ENCODE data around the gene LRRC74A. TPM values are rescaled to one million over a fixed set of nuclear protein-coding genes. Genes with fewer than 3 reads are reported as not detected.
"Not testable (repeated sequence)": the region's sequence is repeated elsewhere in the genome, so short reads cannot be mapped to it uniquely, and the experiment has no call there.

Gene LRRC74A
- total RNA-seq, 2 experiments from 2014 or later, result not detected

DNA sequence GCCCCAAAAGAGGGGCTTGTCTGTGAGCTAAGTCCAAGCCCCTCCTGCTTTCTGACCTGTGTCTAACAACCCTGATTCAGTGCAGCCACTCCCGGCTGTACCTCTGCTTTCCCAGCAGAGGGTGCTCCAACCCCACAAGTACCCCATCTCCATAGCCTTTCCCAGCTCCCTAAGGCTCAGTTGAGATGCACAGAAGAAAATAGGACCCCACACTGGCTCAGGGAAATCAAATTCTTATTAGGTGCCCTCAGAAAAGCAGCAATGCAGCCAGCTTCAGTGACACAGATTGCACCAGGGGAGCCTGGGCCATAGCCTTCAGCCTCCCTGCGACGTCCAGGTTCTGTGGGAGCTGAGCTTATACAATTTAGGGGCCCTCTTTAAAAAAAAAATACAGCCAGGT is 49.9 kb downstream of the LRRC74A start:
- ChIA-PET POLR2A (no interaction called here), CTCF (interaction anchor here (1.0 to 11.9 kb wide), 23 partner anchors 8 to 439 kb away, joined by 3 to 211 read pairs (median 4); no protein-coding TSS in a partner anchor)

DNA sequence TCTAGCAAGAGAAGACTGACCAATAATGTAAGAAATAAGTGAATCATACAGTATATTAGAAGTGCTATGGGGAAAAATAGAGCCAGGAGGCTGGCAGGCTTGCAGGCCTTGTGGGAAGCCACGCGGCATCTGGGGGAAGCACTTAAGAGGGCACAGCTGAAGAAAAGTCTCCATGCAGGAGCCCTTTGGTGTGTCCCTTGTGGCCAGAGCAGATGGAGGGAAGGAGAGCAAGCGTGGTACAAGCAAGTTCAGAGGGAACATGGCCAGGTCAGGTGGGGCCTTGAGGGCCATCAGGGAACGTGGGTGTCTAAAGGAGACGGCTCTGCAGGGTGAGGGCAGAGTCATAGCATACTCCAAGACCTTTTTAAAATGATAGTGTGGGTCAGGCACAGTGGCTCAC is 51.7 kb downstream of the LRRC74A start:
- ChIA-PET POLR2A (no interaction called here), CTCF (interaction anchor here (0.7 to 6.1 kb wide), 3 partner anchors 176 to 273 kb away, joined by 3 to 41 read pairs (median 3); no protein-coding TSS in a partner anchor)

DNA sequence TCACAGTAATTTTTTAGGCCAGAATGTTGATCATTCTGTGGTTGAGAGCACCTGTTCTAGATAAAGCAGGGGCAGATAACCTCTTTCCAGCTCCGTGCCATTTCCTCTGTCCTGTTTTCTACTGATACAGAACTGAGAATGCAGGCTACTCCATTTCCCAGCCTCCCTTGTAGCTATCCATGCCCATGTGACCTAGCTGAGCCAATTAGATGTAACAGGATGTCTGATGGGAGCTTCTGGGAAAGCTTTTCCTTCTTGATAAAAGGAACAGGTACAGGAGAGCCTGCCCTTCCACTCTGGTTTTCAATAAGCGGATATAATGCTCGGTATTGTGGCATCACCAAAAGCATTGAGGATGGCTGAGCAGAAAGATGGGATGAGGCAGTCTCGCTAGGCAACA is 54.2 kb downstream of the LRRC74A start:
- ChIA-PET CTCF (interaction anchor here (2.0 kb wide), 1 partner anchor 33 kb away, joined by 6 read pairs; no protein-coding TSS in a partner anchor), POLR2A (no interaction called here)

GRCh38 chr14:76881348-76881747 is 55.1 kb downstream of the LRRC74A start:
- POLR2A ChIA-PET, result no interaction called here

GRCh38 chr14:76882651-76883050 is 56.4 kb downstream of the LRRC74A start:
- ChIA-PET POLR2A (no interaction called here), CTCF (no interaction called here)

More at GRCh38 chr14:76881348-76881747, 55.1 kb downstream of the LRRC74A start:
- CTCF ChIA-PET, result interaction anchor here (2.0 kb wide), 1 partner anchor 32 kb away, joined by 6 read pairs; no protein-coding TSS in a partner anchor

- ChIA-PET CTCF (interaction anchor here (1.3 to 1.8 kb wide), 2 partner anchors 7 to 10 kb away, joined by 4 read pairs; no protein-coding TSS in a partner anchor), POLR2A (no interaction called here)
Measured at GRCh38 chr14:76883447-76883846, 57.2 kb downstream of the LRRC74A start.

- CTCF ChIA-PET, result interaction anchor here (1.3 to 1.8 kb wide), 2 partner anchors 8 to 11 kb away, joined by 4 read pairs; no protein-coding TSS in a partner anchor
- POLR2A ChIA-PET, result no interaction called here
Measured at GRCh38 chr14:76884394-76884793, 58.2 kb downstream of the LRRC74A start.

DNA sequence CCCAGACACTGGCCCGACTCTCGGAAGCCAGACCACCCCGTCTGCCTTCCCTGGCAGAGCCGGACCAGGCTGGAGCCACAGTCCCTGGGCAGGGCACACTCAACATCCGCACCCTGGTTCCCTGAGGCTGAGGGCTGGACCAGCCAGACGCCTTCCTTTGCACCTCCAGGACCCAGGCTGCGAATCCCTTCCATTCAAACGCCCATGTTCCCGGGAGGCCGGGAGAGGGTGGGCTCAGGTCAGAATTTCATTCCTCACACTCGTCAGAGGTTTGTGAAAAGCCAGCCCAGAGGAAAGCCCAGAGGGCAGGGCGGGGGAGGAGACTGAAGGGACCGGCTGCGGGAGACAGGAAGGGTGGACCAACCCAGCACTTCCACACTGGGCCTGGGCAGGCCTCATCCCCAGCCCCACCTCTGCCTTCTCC is 58.7 kb downstream of the LRRC74A start:
- ChIA-PET CTCF (interaction anchor here (1.8 kb wide), 1 partner anchor 9 kb away, joined by 4 read pairs; no protein-coding TSS in a partner anchor), POLR2A (no interaction called here)

- ChIA-PET POLR2A (no interaction called here), CTCF (interaction anchor here (0.9 to 1.9 kb wide), 3 partner anchors 13 to 181 kb away, joined by 3 to 7 read pairs (median 4); no protein-coding TSS in a partner anchor)
Measured at GRCh38 chr14:76887191-76887590, 61.0 kb downstream of the LRRC74A start.

- ChIA-PET CTCF (no interaction called here), POLR2A (no interaction called here)
Measured at GRCh38 chr14:76891391-76891790, 65.2 kb downstream of the LRRC74A start.

GRCh38 chr14:76894308-76894707 is 68.1 kb downstream of the LRRC74A start:
- CTCF ChIA-PET, result interaction anchor here (0.6 kb wide), 1 partner anchor 52 kb away, joined by 3 read pairs; no protein-coding TSS in a partner anchor
- POLR2A ChIA-PET, result no interaction called here

- CTCF ChIA-PET, POLR2A ChIA-PET: not testable (repeated sequence)
Measured at GRCh38 chr14:76898006-76898405, 71.8 kb downstream of the LRRC74A start.

- POLR2A ChIA-PET, result no interaction called here
Measured at GRCh38 chr14:76900682-76901081, 74.5 kb downstream of the LRRC74A start.

GRCh38 chr14:76901171-76902055 is 75.2 kb downstream of the LRRC74A start:
- POLR2A ChIA-PET, result no interaction called here
- CTCF ChIA-PET, result interaction anchor here (1.3 kb wide), 1 partner anchor 29 kb away, joined by 4 read pairs; no protein-coding TSS in a partner anchor

More at GRCh38 chr14:76900682-76901081, 74.5 kb downstream of the LRRC74A start:
- CTCF ChIA-PET, result interaction anchor here (1.1 to 1.3 kb wide), 2 partner anchors 28 to 170 kb away, joined by 3 to 4 read pairs; no protein-coding TSS in a partner anchor

DNA sequence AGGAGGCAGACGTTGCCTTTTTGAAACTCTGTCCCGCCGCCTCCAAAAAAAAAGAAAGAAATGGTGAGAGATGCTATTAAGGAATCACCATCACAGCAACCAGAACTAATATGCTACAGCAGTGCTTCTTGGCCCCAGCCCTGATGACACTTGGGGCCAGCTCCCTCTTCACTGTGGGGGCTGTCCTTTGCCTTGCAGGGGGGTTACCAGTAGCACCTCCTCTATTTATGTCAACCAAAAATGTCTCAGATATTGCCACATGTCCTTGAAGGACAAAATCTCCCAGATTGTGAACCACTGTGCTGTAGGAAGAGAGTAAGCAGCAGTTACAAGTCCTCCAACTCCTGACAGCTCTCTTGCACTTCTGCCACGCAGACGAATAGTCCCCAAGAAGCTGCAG is 76.4 kb downstream of the LRRC74A start:
- POLR2A ChIA-PET, result no interaction called here
- CTCF ChIA-PET, result no interaction called here

GRCh38 chr14:76904100-76904739 is 78.0 kb downstream of the LRRC74A start:
- ChIA-PET POLR2A (interaction anchor here (0.6 kb wide), 1 partner anchor 146 kb away, joined by 3 read pairs; no protein-coding TSS in a partner anchor), CTCF (interaction anchor here (1.1 to 1.6 kb wide), 4 partner anchors 9 to 166 kb away, joined by 4 to 11 read pairs (median 7); no protein-coding TSS in a partner anchor)

GRCh38 chr14:76904740-76905569 is 78.7 kb downstream of the LRRC74A start:
- POLR2A ChIA-PET, result interaction anchor here (0.6 to 0.7 kb wide), 2 partner anchors 25 to 145 kb away, joined by 3 to 9 read pairs; no protein-coding TSS in a partner anchor
- CTCF ChIA-PET, result interaction anchor here (0.7 to 1.6 kb wide), 6 partner anchors 8 to 166 kb away, joined by 3 to 11 read pairs (median 4); no protein-coding TSS in a partner anchor

DNA sequence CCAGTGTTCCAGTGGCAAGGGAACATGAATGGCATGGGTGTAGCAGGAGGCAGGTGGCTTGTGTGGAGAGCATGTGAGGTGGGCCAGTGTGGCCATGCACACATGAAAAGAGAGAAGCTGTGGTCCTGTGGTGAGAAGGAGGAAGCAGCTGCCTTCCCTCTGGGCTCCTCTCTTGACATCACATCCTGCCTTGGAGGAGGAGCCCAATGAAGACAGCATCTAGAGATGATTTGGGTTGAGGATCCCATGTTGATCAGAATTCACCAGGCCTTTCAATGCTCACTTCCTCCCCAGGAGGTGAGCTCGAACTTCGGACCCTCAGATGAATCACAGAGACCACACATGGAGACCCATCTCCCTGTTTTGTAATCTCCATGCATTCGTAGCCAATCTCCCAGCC is 82.6 kb downstream of the LRRC74A start:
- POLR2A ChIA-PET, result interaction anchor here (0.6 kb wide), 1 partner anchor 190 kb away, joined by 3 read pairs; no protein-coding TSS in a partner anchor
- CTCF ChIA-PET, result interaction anchor here (0.6 to 1.2 kb wide), 5 partner anchors 11 to 148 kb away, joined by 3 to 7 read pairs (median 3); no protein-coding TSS in a partner anchor

DNA sequence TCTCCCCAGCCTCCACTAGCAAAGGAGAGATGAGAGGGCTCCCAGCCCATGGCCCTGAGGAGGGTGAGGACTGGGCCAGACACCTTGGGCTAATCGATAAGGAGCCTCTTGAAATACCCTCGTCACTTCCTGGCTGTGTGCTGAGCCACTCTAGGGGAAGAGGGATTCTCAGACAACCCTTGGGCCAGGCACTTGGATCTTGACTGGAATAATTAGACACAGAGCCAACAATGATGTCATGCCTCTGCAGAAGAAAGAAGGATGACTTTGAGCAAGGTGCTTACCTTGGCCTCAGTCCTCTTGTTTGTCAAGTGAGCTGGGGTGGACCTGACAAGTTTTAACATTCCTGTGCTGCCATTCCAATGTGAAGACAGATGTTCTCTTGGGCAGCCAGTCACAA is 83.1 kb downstream of the LRRC74A start:
- POLR2A ChIA-PET, result no interaction called here
- CTCF ChIA-PET, result interaction anchor here (0.7 to 1.2 kb wide), 4 partner anchors 21 to 147 kb away, joined by 3 to 7 read pairs (median 3); no protein-coding TSS in a partner anchor
